Measurements from ENCODE around the gene RAD18. TPM values are rescaled to one million over a fixed set of nuclear protein-coding genes. Genes with fewer than 3 reads are reported as not detected.

RAD18 gene
- total and polyA plus RNA-seq, 2 experiments from 2014 or later: 6.0 to 6.5 TPM

GRCh38 chr3:8879347-8879944 is 83.8 kb downstream of the RAD18 start:
- Histone ChIP-seq H3K36me3 (replicated peaks; ENCODE audit: insufficient read depth, low read depth) (no peaks in the 10 kb centered on the region), H3K27ac (no peak overlapping the region), H3K27me3 (no peaks in the 10 kb centered on the region), H3K9me3 (ENCODE audit: low read depth) (no peaks in the 10 kb centered on the region), H3K9me2 (replicated peaks; ENCODE audit: insufficient read depth) (no peaks in the 10 kb centered on the region), H3K79me2 (no peaks in the 10 kb centered on the region), H2AFZ (no peak overlapping the region), H3K4me3 (no peak overlapping the region), H3K4me1 (ENCODE audit: insufficient read depth) (no peaks in the 10 kb centered on the region), H3K4me2 (no peak overlapping the region), H4K20me1 (ENCODE audit: insufficient read depth, poor library complexity, severe bottlenecking) (no peaks in the 10 kb centered on the region)
- no peak for DNase-seq (ENCODE audit: low spot score)
- 86% methylated on average over 5 of the region's 5 CpGs for WGBS (ENCODE audit: low lambda C conversion rate, missing lambda C conversion rate)
- TF ChIP-seq EZH2phosphoT487 (IDR thresholded peaks at IDR 0.05; ENCODE audit: low read depth, severe bottlenecking, unreplicated experiment) (no peak), CTCF (IDR thresholded peaks at IDR 0.05; ENCODE audit: poor library complexity) (no peak), EZH2 (IDR thresholded peaks at IDR 0.05; ENCODE audit: borderline replicate concordance) (no peak)

GRCh38 chr3:8875836-8876235 is 87.4 kb downstream of the RAD18 start:
- H3K27me3 ChIP-seq: no peaks in the 10 kb centered on the region
- no peaks in the 10 kb centered on the region for H3K79me2 ChIP-seq
- no peak overlapping the region for H3K4me3 ChIP-seq
- DNase-seq (ENCODE audit: low spot score): no peak
- peaks cover 6% of the 10 kb centered on the region for H3K4me1 ChIP-seq (ENCODE audit: insufficient read depth)
- H3K4me2 ChIP-seq: no peak overlapping the region
- H2AFZ ChIP-seq: no peak overlapping the region
- TF ChIP-seq EZH2phosphoT487 (IDR thresholded peaks at IDR 0.05; ENCODE audit: low read depth, severe bottlenecking, unreplicated experiment): no peak
- no peak for TF ChIP-seq EZH2 (IDR thresholded peaks at IDR 0.05; ENCODE audit: borderline replicate concordance)
- no peak for TF ChIP-seq CTCF (IDR thresholded peaks at IDR 0.05; ENCODE audit: poor library complexity)
- H3K9me2 ChIP-seq (replicated peaks; ENCODE audit: insufficient read depth): no peaks in the 10 kb centered on the region
- H3K27ac ChIP-seq: no peak overlapping the region
- H3K36me3 ChIP-seq (replicated peaks; ENCODE audit: insufficient read depth, low read depth): no peaks in the 10 kb centered on the region
- no peaks in the 10 kb centered on the region for H4K20me1 ChIP-seq (ENCODE audit: insufficient read depth, poor library complexity, severe bottlenecking)
- no peaks in the 10 kb centered on the region for H3K9me3 ChIP-seq (ENCODE audit: low read depth)

- H3K9me3 ChIP-seq (ENCODE audit: low read depth): no peaks in the 10 kb centered on the region
- no peaks in the 10 kb centered on the region for H3K9me2 ChIP-seq (replicated peaks; ENCODE audit: insufficient read depth)
- no peak overlapping the region for H3K27ac ChIP-seq
- no peaks in the 10 kb centered on the region for H3K79me2 ChIP-seq
- TF ChIP-seq EZH2phosphoT487 (IDR thresholded peaks at IDR 0.05; ENCODE audit: low read depth, severe bottlenecking, unreplicated experiment) (no peak), EZH2 (IDR thresholded peaks at IDR 0.05; ENCODE audit: borderline replicate concordance) (no peak), CTCF (IDR thresholded peaks at IDR 0.05; ENCODE audit: poor library complexity) (no peak)
- H4K20me1 ChIP-seq (ENCODE audit: insufficient read depth, poor library complexity, severe bottlenecking): no peaks in the 10 kb centered on the region
- H3K4me2 ChIP-seq: no peak overlapping the region
- H3K36me3 ChIP-seq (replicated peaks; ENCODE audit: insufficient read depth, low read depth): no peaks in the 10 kb centered on the region
- H3K4me3 ChIP-seq: no peak overlapping the region
- 98% methylated on average over 5 of the region's 5 CpGs for WGBS (ENCODE audit: low lambda C conversion rate, missing lambda C conversion rate)
- H3K4me1 ChIP-seq (ENCODE audit: insufficient read depth): peaks cover 10% of the 10 kb centered on the region
- H2AFZ ChIP-seq: no peak overlapping the region
- no peaks in the 10 kb centered on the region for H3K27me3 ChIP-seq
- no peak for DNase-seq (ENCODE audit: low spot score)
Observed at GRCh38 chr3:8873740-8874139, 89.5 kb downstream of the RAD18 start.

All from hepatocyte (in vitro differentiated cells).